GM19463 (cell line): ENCODE measurements around the gene TAC4.
A peak's percentile ranks its signal among the peaks of the same experiment; 100 is the strongest.

ENCODE experiments used
- ATAC-seq: cut with Tn5 transposase; IDR thresholded peaks from one replicate; pipeline ENCODE4 v1.9.1; 2021; ENCODE audit warnings: mild to moderate bottlenecking, moderate library complexity; ENCODE audit not compliant: unreplicated experiment

Gene TAC4

GRCh38 chr17:49815761-49816281 lies 32.0 kb downstream of the TAC4 start:
- ATAC-seq = no peak

- no peak for ATAC-seq
Observed at GRCh38 chr17:49814781-49815529, 32.9 kb downstream of the TAC4 start.

GRCh38 chr17:49809056-49809455 lies 38.8 kb downstream of the TAC4 start:
- ATAC-seq = no peak

GRCh38 chr17:49798738-49799137 lies 49.1 kb downstream of the TAC4 start:
- no peak for ATAC-seq

- ATAC-seq = no peak
Observed at GRCh38 chr17:49798182-49798581, 49.7 kb downstream of the TAC4 start.

- ATAC-seq = no peak
Observed at GRCh38 chr17:49795372-49795771, 52.5 kb downstream of the TAC4 start.

- ATAC-seq = no peak
Observed at GRCh38 chr17:49793309-49793708, 54.6 kb downstream of the TAC4 start.

GRCh38 chr17:49789243-49789578 lies 58.7 kb downstream of the TAC4 start:
- no peak for ATAC-seq

- peak; percentile 91 for ATAC-seq
Observed at GRCh38 chr17:49788478-49789242, 59.2 kb downstream of the TAC4 start, which contains the start of gene KAT7. Gene KAT7, plus strand, starts transcription at chr17:49788681. Its CDS starts 154 bp downstream, at chr17:49788835.
